SJCRH30 (cell line): ENCODE data around the gene MSI1. TPM values are rescaled to one million over a fixed set of nuclear protein-coding genes. Genes with fewer than 3 reads are reported as not detected.
"Not testable (repeated sequence)": the region's sequence is repeated elsewhere in the genome, so short reads cannot be mapped to it uniquely, and the experiment has no call there.

Experiments
- DNase-seq, 2 experiments: peaks; one replicate each; pipeline ENCODE4 v3.0.0-alpha.2; 2015 to 2020
- H3K27ac ChIP-seq: fragments of 250-450 bp; sonication (Bioruptor Pico); 2 replicates; pipeline ENCODE4 v1.5.1; 2020; ENCODE audit warnings: mild to moderate bottlenecking, moderate library complexity
- H3K27me3 ChIP-seq: fragments of 250-450 bp; sonication (Bioruptor Pico); 2 replicates; pipeline ENCODE4 v1.5.1; 2020; ENCODE audit warnings: mild to moderate bottlenecking, moderate library complexity
- H3K36me3 ChIP-seq: fragments of 250-450 bp; sonication (Bioruptor Pico); 2 replicates; pipeline ENCODE4 v1.5.1; 2020; ENCODE audit warnings: mild to moderate bottlenecking, moderate library complexity
- H3K4me1 ChIP-seq: fragments of 250-450 bp; sonication (Bioruptor Pico); 2 replicates; pipeline ENCODE4 v1.5.1; 2020; ENCODE audit warnings: mild to moderate bottlenecking, moderate library complexity
- H3K4me3 ChIP-seq: fragments of 250-450 bp; sonication (Bioruptor Pico); 2 replicates; pipeline ENCODE4 v1.5.1; 2020; ENCODE audit warnings: mild to moderate bottlenecking, moderate library complexity
- H3K9me3 ChIP-seq: fragments of 250-450 bp; sonication (Bioruptor Pico); replicated peaks from 2 replicates; pipeline ENCODE4 v1.5.1; 2020; ENCODE audit warnings: mild to moderate bottlenecking, moderate library complexity
- total RNA-seq: library from RNA; depleted of rRNA; stranded (reverse); fragments of >200 nt; shearing (Covaris generic); gene quantifications from 2 replicates; pipeline ENCODE4 v1.2.3, GENCODE V29; 2014

Gene MSI1
- total RNA-seq, 1 experiment from 2014 or later = 4.8 TPM

DNA sequence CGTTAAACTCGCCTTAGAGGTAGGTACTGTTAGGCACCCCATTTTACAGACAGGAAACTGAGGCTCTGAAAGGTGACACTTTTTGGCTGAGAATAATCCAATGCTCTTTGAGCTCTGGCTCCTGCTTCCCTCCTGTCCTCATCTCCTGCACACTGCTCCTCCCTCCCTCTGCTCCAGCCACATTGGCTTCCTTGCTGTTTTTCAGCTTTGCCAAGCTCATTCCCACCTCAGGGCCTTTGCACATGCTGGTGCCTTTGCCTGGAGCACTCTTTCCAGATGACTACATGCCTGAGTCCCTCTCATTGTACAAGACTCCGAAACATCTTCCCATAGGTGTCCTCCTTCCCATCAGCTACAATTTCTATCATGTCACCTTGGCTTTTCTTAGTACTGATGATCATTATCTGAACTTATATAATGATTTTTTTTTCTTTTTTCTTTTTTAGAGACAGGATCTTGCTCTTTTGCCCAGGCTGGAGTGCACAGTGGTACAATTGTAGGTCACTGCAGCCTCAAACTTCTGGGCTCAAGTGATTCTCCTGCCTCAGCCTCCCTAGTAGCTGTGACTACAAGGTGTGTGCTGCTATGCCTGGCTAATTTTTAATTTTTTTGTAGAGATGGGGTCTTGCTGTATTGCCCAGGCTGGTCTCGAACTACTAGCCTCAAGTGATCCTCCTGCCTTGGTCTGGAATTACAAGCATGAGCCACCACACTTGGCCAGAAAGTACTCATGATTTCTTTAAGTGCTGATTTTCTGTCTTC, 15.2 kb downstream of the MSI1 start:
- H3K4me3 ChIP-seq = no peak overlapping the region

DNA sequence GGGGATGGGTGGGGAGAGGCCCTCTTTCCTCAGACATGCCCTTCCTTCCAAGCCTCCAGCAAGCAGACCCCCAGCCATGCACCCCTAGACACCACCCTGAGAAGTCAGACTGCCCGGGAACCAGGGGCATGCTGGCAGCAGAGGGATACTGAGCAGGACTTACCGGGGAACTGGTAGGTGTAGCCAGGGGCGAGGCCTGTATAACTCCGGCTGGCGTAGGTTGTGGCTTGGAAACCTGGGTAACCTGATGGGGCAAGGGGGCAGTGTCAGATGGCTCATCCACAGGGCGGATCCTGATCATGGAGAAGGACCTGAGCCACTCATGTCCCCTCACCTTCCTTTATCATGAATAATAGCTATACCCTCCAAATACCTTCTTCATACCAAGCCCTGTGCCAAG, 15.8 kb downstream of the MSI1 start:
- Histone ChIP-seq H3K9me3 (no peaks in the 10 kb centered on the region), H3K4me1 (no peaks in the 10 kb centered on the region), H3K36me3 (no peaks in the 10 kb centered on the region), H3K27ac (no peak overlapping the region), H3K27me3 (no peaks in the 10 kb centered on the region), H3K4me3 (no peak overlapping the region)
- no peak for DNase-seq

More for the DNA sequence above, 15.2 kb downstream of the MSI1 start:
- no peaks in the 10 kb centered on the region for H3K4me1 ChIP-seq
- H3K27ac ChIP-seq = no peak overlapping the region
- no peaks in the 10 kb centered on the region for H3K9me3 ChIP-seq
- DNase-seq = no peak
- H3K27me3 ChIP-seq = no peaks in the 10 kb centered on the region
- H3K36me3 ChIP-seq = no peaks in the 10 kb centered on the region

DNA sequence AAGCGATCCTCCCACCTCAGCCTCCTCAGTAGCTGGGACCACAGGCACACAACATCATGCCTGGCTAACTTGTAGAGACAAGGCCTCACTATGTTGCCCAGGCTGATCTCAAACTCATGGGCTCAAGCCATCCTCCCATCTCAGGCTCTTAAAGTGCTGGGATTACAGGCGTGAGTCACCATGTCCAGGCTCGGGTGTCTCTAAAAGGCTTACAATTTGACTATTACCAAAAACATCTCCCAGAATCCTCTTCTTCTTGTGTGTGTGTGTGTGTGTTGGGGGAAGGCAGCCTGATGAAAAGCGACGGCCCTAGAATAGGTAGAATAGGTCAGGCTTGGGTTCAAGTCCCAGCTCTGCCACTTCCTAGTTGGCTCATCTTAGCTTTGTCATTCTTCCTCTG, 16.8 kb downstream of the MSI1 start:
- no peaks in the 10 kb centered on the region for H3K27me3 ChIP-seq
- H3K4me1 ChIP-seq = no peaks in the 10 kb centered on the region
- no peak overlapping the region for H3K4me3 ChIP-seq
- no peaks in the 10 kb centered on the region for H3K36me3 ChIP-seq
- DNase-seq = peak in 1 of 2 experiments; percentile 39
- no peaks in the 10 kb centered on the region for H3K9me3 ChIP-seq
- H3K27ac ChIP-seq = no peak overlapping the region

DNA sequence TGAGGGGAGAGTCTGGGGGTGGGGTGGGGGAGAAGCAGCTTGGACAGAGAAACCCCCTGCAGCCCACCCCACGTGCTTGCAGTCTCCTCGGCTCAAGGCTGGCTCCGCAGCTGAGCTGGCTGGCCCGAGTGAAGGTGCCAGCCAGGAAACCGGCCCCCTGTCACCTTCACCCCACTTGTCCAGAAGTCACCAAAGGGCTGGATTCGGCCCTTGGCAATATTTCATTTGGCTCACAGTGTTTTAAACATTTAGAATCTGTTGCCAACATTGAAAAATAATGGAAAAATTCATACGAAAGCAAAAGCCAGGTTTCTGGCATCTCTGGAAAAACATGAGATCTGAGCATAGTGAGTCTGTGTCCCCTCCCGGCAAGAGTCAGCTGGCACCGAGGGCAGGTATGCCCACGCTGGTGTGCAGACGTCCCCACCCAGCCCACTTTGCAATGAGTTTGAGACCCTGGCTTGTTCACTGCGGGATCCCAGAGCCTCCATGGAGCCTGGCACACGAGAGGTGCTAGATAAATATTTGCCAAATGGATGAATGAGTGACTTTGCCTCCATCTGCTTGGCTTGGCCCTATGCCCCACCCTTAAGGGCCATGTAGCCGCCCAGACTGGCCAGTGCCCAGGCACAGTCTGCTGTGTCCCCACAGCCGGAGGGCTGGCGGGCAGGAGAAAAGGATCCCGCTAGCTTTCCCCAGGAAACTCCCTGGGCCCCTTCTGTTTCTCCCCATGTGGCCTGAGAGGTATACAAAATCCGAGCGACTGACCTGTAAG, 18.2 kb downstream of the MSI1 start:
- H3K4me3 ChIP-seq = no peak overlapping the region
- no peak overlapping the region for H3K27ac ChIP-seq
- H3K4me1 ChIP-seq = no peaks in the 10 kb centered on the region
- H3K36me3 ChIP-seq = no peaks in the 10 kb centered on the region
- H3K9me3 ChIP-seq = no peaks in the 10 kb centered on the region
- no peaks in the 10 kb centered on the region for H3K27me3 ChIP-seq
- no peak for DNase-seq

DNA sequence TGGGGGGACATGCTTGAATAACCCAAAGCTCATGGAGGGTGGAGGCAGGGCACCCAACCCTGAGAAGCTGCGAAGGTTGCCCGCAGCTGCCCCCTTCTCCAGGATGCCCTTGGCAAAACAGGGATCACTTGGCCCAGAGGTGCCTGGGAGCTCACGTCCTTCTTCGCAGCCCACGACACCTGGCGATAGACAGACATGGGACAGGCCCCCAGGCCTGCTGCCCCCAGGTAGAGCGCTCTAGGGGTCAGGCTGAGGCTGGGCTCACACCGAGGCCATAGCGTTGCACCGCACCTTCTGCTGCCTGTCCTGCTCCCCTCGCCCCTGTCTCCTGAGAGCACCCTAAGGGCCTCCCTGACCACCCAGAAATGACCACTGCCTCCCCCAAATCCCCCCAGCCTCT, 21.2 kb downstream of the MSI1 start:
- DNase-seq = no peak
- Histone ChIP-seq H3K4me1 (no peaks in the 10 kb centered on the region), H3K27me3 (no peaks in the 10 kb centered on the region), H3K27ac (no peak overlapping the region), H3K36me3 (no peaks in the 10 kb centered on the region), H3K4me3 (no peak overlapping the region), H3K9me3 (no peaks in the 10 kb centered on the region)

DNA sequence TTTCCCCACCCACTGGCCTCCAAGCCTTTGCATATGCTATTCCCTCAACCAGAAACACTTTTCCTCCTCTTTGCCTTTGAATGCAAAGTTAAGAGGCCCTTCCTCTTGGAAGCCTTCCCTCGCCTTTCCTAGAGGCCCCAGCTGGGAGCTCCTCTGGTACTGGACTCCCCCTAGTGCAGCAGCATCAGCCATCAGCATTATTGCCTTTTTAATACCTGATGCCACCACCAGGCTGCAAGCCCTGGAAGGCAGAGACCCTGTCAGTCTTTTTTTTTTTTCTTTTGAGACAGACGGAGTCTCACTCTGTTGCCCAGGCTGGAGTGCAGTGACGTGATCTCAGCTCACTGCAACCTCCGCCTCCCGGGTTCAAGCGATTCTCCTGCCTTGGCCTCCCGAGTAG, 22.3 kb downstream of the MSI1 start:
- Histone ChIP-seq H3K27ac (no peak overlapping the region), H3K4me1 (no peaks in the 10 kb centered on the region), H3K4me3 (no peak overlapping the region), H3K9me3 (no peaks in the 10 kb centered on the region), H3K36me3 (no peaks in the 10 kb centered on the region), H3K27me3 (no peaks in the 10 kb centered on the region)
- DNase-seq = no peak

DNA sequence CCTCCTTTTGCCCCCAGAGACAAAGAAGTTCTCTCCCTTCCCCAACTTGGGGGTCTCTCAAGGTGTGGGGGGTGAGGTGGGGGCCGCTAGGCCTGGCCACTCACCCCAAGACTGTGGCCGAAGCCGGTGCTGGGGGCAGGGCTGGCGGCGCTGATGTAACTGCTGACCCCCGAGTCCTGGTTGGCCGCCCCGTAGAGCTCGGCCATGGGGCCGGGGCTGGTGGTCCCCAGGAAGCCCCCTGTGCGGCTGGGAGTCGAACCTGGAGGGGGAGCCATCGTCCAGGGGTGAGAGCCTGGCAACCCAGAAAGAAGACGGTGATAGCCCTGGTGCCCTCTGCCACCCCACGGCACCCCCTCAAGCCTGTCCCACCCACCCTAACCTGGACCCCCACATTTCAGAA, 22.9 kb downstream of the MSI1 start:
- no peak overlapping the region for H3K27ac ChIP-seq
- no peaks in the 10 kb centered on the region for H3K4me1 ChIP-seq
- H3K27me3 ChIP-seq = no peaks in the 10 kb centered on the region
- DNase-seq = no peak
- H3K36me3 ChIP-seq = no peaks in the 10 kb centered on the region
- no peak overlapping the region for H3K4me3 ChIP-seq
- H3K9me3 ChIP-seq = no peaks in the 10 kb centered on the region

DNA sequence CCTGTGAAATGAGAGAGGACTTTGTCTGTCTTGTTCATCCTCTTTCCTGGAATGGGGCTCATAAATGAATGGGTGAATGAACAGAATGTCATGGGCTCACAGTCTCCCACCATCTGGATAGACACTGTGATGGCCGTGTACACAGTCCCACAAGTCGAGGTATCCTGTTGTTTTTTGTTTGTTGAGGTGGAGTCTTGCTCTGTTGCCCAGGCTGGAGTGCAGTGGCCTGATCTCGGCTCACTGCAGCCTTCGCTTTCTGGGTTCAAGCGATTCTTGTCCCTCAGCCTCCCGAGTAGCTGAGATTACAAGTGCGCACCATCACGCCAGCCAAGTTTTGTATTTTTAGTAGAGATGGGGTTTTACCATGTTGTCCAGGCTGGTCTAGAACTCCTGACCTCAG, 25.3 kb downstream of the MSI1 start:
- Histone ChIP-seq H3K27ac (no peak overlapping the region), H3K36me3 (no peaks in the 10 kb centered on the region), H3K27me3 (no peaks in the 10 kb centered on the region), H3K4me1 (no peaks in the 10 kb centered on the region), H3K4me3 (no peak overlapping the region), H3K9me3 (no peaks in the 10 kb centered on the region)
- no peak for DNase-seq

DNA sequence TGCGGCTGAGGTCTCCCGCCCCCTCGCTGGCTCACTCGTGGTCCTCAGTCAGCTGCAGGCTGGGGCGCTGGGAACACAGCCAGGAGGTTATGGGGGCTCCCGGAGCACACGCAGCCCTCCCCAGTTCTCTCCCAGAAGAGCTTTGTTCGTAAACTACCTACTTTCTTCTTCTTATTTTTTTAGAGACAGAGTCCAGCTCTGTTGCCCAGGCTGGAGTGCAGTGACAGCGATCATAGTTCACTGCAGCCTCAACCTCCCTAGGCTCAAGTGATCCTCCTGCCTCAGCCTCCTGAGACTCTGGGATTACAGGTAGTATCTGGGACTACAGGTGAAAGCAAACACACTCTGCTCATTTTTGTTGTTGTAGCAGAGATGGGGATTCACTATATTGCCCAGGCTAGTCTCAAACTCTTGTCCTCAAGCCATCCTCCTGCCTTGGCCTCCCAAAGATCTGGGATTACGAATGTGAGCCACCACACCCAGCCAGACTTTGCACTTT, 25.9 kb downstream of the MSI1 start:
- H3K4me1 ChIP-seq = no peaks in the 10 kb centered on the region

DNA sequence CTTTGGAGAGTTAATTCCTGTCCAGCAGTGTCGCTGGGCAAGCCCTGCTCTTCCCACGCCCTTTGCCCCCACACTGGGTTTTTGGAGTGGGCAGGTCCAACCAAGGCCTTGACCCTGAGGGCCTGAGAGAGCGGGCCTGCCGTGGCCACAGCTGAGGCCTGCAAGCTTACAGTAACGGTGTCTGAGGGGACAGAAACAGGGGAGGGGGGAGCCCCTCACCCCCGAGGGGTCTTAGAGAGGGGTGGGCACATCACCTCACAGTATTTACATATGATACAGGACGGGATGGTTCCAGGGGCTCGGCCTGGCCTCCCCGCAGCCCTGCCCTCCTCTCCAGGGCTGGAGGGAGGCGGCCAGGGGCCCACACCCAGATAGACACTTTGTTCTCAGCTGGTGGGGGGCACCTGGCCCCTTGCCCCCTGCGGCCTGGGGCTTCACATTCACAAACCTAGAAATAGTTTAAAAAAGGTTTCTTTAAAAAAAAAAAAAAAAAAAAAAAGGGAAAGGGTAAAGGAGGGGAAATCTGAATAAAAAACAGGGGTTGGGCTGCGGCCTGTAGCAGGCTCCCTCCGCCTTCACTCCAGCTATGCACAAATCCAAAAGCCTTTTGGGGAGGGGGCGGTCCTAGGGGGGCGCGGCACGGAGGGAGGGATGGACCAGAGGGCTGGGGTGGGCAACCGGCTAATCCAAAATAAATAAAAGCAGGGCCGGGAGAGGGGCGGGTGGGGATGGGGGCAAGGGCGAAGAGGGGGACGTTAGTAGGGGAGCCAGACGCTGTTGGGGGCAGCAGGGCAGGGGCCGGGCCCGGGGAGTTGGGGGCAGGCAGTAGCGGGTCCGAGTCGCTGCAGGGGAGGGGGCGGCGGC, 26.6 kb downstream of the MSI1 start:
- no peak overlapping the region for H3K27ac ChIP-seq

More for the DNA sequence above, 25.9 kb downstream of the MSI1 start:
- Histone ChIP-seq H3K9me3 (peaks cover 2% of the 10 kb centered on the region; the same call in 1 of the 2 replicates), H3K27me3 (no peaks in the 10 kb centered on the region), H3K36me3 (no peaks in the 10 kb centered on the region), H3K27ac (no peak overlapping the region), H3K4me3 (no peak overlapping the region)
- no peak for DNase-seq

DNA sequence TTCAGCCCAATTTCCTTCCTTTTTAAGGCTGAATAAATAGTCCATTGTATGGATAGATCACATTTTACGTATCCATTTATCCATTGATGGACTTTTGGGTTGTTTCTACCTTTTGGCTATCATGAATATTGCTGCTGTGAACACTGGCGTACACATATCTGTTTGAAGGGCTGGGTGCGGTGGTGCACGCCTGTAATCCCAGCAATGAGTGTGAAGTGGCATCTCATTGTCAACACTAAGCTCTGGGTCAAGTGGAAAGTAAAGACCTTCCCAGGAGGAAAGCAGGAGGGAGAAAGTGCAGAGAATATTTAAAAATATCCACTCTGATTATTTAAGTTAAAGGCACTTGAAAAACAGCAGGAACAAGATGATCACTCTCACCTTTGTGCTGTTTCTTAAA, 29.7 kb downstream of the MSI1 start:
- Histone ChIP-seq H3K27me3 (no peaks in the 10 kb centered on the region), H3K36me3 (no peaks in the 10 kb centered on the region), H3K27ac (no peak overlapping the region), H3K4me3 (no peak overlapping the region), H3K4me1 (no peaks in the 10 kb centered on the region), H3K9me3 (peaks cover 7% of the 10 kb centered on the region; the same call in 1 of the 2 replicates)
- DNase-seq = no peak

More for the DNA sequence above, 26.6 kb downstream of the MSI1 start:
- no peaks in the 10 kb centered on the region for H3K36me3 ChIP-seq
- no peaks in the 10 kb centered on the region for H3K27me3 ChIP-seq
- H3K9me3 ChIP-seq = peaks cover 6% of the 10 kb centered on the region; the same call in 1 of the 2 replicates
- no peaks in the 10 kb centered on the region for H3K4me1 ChIP-seq
- no peak overlapping the region for H3K4me3 ChIP-seq
- no peak for DNase-seq

DNA sequence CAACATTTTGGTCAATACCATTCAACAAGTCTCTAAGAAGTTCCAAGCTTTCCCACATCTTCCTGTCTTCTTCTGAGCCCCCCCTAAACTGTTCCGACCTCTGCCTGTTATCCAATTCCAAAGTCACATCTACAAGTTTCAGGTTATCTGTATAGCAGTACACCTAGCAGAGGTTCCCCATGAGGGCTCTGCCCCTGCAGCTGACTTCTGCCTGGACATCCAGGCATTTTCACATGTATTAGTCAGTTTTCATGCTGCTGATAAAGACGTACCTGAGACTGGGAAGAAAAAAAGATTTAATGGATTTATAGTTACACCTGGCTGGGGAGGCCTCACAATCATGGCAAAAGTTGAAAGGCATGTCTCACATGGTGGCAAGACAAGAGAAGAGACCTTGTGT, 31.2 kb downstream of the MSI1 start:
- Histone ChIP-seq H3K27me3 (no peaks in the 10 kb centered on the region), H3K4me3 (no peak overlapping the region), H3K4me1 (no peaks in the 10 kb centered on the region), H3K36me3 (no peaks in the 10 kb centered on the region), H3K27ac (no peak overlapping the region), H3K9me3 (peaks cover 7% of the 10 kb centered on the region; the same call in 1 of the 2 replicates)
- DNase-seq = no peak

DNA sequence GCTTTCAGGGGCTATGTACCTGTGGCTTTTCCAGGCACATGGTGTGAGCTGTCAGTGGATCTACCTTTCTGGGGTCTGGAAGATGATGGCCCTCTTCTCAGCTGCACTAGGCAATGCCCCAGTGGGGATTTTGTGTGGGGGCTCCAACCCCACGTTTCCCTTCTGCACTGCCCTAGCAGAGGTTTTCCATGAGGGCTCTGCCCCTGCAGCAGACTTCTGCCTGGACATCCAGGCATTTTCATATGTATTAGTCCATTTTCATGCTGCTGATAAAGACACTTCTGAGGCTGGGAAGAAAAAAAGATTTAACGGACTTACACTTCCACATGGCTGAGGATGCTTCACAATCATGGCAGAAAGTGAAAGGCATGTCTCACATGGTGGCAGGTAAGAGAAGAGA, 32.6 kb downstream of the MSI1 start:
- not testable (repeated sequence) for H3K4me3 ChIP-seq, H3K27ac ChIP-seq, H3K4me1 ChIP-seq, H3K27me3 ChIP-seq, DNase-seq, H3K9me3 ChIP-seq, H3K36me3 ChIP-seq

DNA sequence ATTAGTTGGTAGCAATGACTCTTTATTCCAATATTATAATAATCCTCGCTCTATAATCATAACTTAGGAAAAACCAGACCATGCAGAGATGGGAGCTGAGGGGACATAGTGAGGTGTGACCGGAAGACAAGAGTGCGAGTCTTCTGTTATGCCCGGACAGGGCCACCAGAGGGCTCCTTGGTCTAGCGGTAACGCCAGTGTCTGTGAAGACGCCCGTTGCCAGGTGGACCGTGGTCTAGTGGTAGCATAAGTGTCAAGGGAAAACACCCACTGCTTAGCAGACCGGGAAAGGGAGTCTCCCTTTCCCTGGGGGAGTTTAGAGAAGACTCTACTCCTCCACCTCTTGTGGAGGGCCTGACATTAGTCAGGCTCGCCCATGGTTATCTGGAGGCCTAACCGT, 33.5 kb downstream of the MSI1 start:
- not testable (repeated sequence) for H3K27ac ChIP-seq, H3K27me3 ChIP-seq, H3K4me1 ChIP-seq, H3K9me3 ChIP-seq, H3K4me3 ChIP-seq, H3K36me3 ChIP-seq
- peak; percentile 76 to 79 for DNase-seq

DNA sequence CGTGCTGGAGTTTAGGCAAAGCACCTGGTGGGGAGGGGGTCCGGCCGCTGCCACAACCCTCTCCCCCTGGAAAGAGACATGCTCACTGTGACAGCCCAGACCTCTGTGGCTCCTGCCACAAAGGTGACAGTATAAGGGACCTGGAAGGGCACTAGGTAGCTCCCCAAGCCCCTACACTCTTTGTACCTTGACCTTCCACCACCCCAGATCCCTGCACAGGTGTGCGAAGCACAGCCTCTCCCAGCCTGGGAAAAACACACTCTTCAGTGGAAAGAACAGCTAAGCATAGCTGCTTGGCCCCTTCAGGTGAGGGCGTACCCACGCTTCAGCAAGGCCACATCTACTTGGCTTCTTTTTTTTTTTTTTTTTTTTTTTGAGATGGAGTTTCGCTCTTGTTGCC, 36.4 kb downstream of the MSI1 start:
- Histone ChIP-seq H3K9me3 (0 out of 2 replicates have a peak, but pooled peaks cover 2% of the 10 kb centered on the region), H3K4me3 (no peak overlapping the region), H3K36me3 (no peaks in the 10 kb centered on the region), H3K4me1 (no peaks in the 10 kb centered on the region), H3K27me3 (no peaks in the 10 kb centered on the region; the same call in 1 of the 2 replicates), H3K27ac (no peak overlapping the region)
- DNase-seq = no peak
